Trophoblast cell (in vitro differentiated cells and primary cell): ENCODE data around the gene PPFIBP2.

Experiments
- DNase-seq, 2 donors: peaks; one replicate each; pipeline ENCODE4 v3.0.0-alpha.2; 2016
- H2AFZ ChIP-seq: 2 replicates; pipeline ENCODE4 v1.6.1; 2013; ENCODE audit warnings: low read length, moderate library complexity, mild to moderate bottlenecking; ENCODE audit not compliant: insufficient read depth, poor library complexity
- H2AK5ac ChIP-seq: 2 replicates; pipeline ENCODE4 v1.6.1; 2013; ENCODE audit warnings: mild to moderate bottlenecking, low read length
- H2BK120ac ChIP-seq: 2 replicates; pipeline ENCODE4 v1.6.1; 2013; ENCODE audit warnings: low read length, mild to moderate bottlenecking, moderate library complexity; ENCODE audit not compliant: insufficient read depth, poor library complexity
- H2BK12ac ChIP-seq: 2 replicates; pipeline ENCODE4 v1.6.1; 2013; ENCODE audit warnings: mild to moderate bottlenecking, low read length, moderate library complexity
- H2BK5ac ChIP-seq: 2 replicates; pipeline ENCODE4 v1.6.1; 2013; ENCODE audit warnings: low read length, low read depth, moderate library complexity, mild to moderate bottlenecking; ENCODE audit not compliant: poor library complexity
- H3K14ac ChIP-seq: 2 replicates; pipeline ENCODE4 v1.6.1; 2013; ENCODE audit warnings: mild to moderate bottlenecking, low read length
- H3K18ac ChIP-seq: 2 replicates; pipeline ENCODE4 v1.6.1; 2013; ENCODE audit warnings: mild to moderate bottlenecking, low read length
- H3K23ac ChIP-seq: 2 replicates; pipeline ENCODE4 v1.6.1; 2013; ENCODE audit warnings: low read length
- H3K27ac ChIP-seq: 2 replicates; pipeline ENCODE4 v1.5.1; 2013; ENCODE audit warnings: low read depth, mild to moderate bottlenecking, inconsistent platforms, low read length, moderate library complexity
- H3K27me3 ChIP-seq: 2 replicates; pipeline ENCODE4 v1.6.1; 2013; ENCODE audit warnings: inconsistent platforms, mild to moderate bottlenecking, low read length, moderate library complexity; ENCODE audit not compliant: insufficient read depth
- H3K36me3 ChIP-seq, 2 experiments: 1 replicate in 1 of 2; 2 replicates in 1 of 2; pipeline ENCODE4 v1.6.1; 2013; ENCODE audit warnings: low read length in 2 of 2, mild to moderate bottlenecking in 2 of 2, moderate library complexity in 1 of 2; ENCODE audit not compliant: insufficient read depth in 2 of 2, control insufficient read depth in 1 of 2
- H3K4ac ChIP-seq: 2 replicates; pipeline ENCODE4 v1.6.1; 2013; ENCODE audit warnings: low read depth, mild to moderate bottlenecking, low read length, moderate library complexity
- H3K4me1 ChIP-seq, 2 experiments: 1 replicate in 1 of 2; 2 replicates in 1 of 2; pipeline ENCODE4 v1.6.1; 2013; ENCODE audit warnings: low read length in 2 of 2, mild to moderate bottlenecking in 2 of 2, moderate library complexity in 1 of 2; ENCODE audit not compliant: insufficient read depth in 2 of 2, control insufficient read depth in 1 of 2
- H3K4me2 ChIP-seq: 2 replicates; pipeline ENCODE4 v1.6.1; 2013; ENCODE audit warnings: inconsistent platforms, mild to moderate bottlenecking, low read length, moderate library complexity
- H3K4me3 ChIP-seq: 2 replicates; pipeline ENCODE4 v1.5.1; 2013; ENCODE audit warnings: mild to moderate bottlenecking, low read depth, low read length, inconsistent platforms
- H3K79me1 ChIP-seq: one replicate; pipeline ENCODE4 v1.6.1; 2013; ENCODE audit warnings: low read length
- H3K79me2 ChIP-seq: 2 replicates; pipeline ENCODE4 v1.6.1; 2013; ENCODE audit warnings: low read length, mild to moderate bottlenecking; ENCODE audit not compliant: control insufficient read depth, insufficient read depth, poor library complexity
- H3K9ac ChIP-seq: 2 replicates; pipeline ENCODE4 v1.6.1; 2013; ENCODE audit warnings: mild to moderate bottlenecking, low read length
- H3K9me3 ChIP-seq: 2 replicates; pipeline ENCODE4 v1.6.1; 2013; ENCODE audit warnings: low read depth, mild to moderate bottlenecking, control low read depth, inconsistent platforms, low read length; ENCODE audit not compliant: insufficient read depth
- H4K12ac ChIP-seq: 2 replicates; pipeline ENCODE4 v1.6.1; 2013; ENCODE audit warnings: low read depth, mild to moderate bottlenecking, low read length, moderate library complexity
- H4K8ac ChIP-seq: 2 replicates; pipeline ENCODE4 v1.6.1; 2013; ENCODE audit warnings: low read depth, mild to moderate bottlenecking, low read length, moderate library complexity
- H4K91ac ChIP-seq: one replicate; pipeline ENCODE4 v1.6.1; 2013; ENCODE audit warnings: low read depth, mild to moderate bottlenecking, low read length, moderate library complexity
- WGBS: extraction: QIAGEN DNeasy Blood & Tissue Kit; methylation state at CpG from one replicate; pipeline ENCODE4 v1.1.7; 2013; ENCODE audit warnings: missing lambda C conversion rate; ENCODE audit not compliant: insufficient read length, insufficient coverage; ENCODE audit errors: extremely low coverage; 5-methylcytosine and 5-hydroxymethylcytosine counted together

Gene PPFIBP2

DNA sequence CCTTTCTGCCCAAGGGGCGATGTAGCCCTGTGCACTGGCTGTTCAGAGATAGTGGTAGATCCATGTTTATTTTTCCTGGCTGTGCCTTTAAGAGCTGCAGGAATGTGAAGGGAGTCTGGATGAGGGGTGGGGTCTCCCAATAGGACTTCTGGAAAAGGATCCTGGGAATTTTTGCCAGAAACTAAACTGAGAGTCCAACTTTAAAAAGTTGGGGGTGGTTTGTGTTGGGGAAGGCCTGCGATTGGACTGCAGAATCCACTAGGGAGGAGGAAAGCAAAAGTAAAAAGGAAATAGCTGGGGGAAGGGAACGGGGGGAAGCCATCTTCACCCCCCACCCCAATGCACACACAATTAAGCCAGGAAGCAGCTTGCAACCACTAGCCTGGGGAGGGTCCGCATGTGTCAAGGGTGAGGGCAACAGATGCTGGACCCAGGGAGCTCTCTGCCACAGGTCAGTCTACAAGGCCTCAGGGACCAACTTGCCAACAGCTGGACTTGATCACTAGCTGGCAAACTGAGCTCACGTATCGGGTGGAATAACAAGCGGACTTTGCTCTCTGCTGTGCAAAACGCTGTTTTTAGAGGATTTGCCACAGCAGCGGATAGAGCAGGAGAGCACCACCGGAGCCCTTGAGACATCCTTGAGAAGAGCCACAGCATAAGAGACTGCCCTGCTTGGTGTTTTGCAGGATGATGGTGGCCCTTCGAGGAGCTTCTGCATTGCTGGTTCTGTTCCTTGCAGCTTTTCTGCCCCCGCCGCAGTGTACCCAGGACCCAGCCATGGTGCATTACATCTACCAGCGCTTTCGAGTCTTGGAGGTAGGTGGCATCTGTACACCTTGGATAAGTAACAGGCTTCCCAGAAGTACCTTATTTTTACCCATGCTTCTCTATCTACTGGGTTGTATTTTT is 28.4 kb upstream of the PPFIBP2 start, which contains the start of gene OLFML1:
OLFML1 (plus strand) TSS at position 321 of the 912 bp plus-strand sequence; CDS start at position 691, 370 bp downstream.
- no peak within 1 kb of the TSS for H3K23ac ChIP-seq
- H3K27ac ChIP-seq: peak within 1 kb of the TSS; percentile 45
- peaks cover 2% of the 10 kb centered on the region for H3K9me3 ChIP-seq
- peak within 1 kb of the TSS; percentile 16 for H3K18ac ChIP-seq
- H4K12ac ChIP-seq: no peak within 1 kb of the TSS
- H2BK120ac ChIP-seq: no peak within 1 kb of the TSS
- H3K14ac ChIP-seq: peak within 1 kb of the TSS; percentile 11
- no peak for DNase-seq
- H2BK12ac ChIP-seq: peak within 1 kb of the TSS; percentile 20
- peaks cover 7 to 15% of the 10 kb centered on the region in 2 experiments for H3K4me1 ChIP-seq
- H3K79me1 ChIP-seq: peaks cover 4% of the 10 kb centered on the region
- H3K36me3 ChIP-seq: no peaks in the 10 kb centered on the region
- no peaks in the 10 kb centered on the region for H3K79me2 ChIP-seq
- no peak within 1 kb of the TSS for H3K4ac ChIP-seq
- peak within 1 kb of the TSS; percentile 44 for H2AFZ ChIP-seq
- peak within 1 kb of the TSS; percentile 20 for H4K91ac ChIP-seq
- peak within 1 kb of the TSS; percentile 3 for H3K4me2 ChIP-seq
- peak within 1 kb of the TSS; percentile 42 for H4K8ac ChIP-seq
- no peaks in the 10 kb centered on the region for H3K27me3 ChIP-seq
- no CpG with 5 or more reads among the region's 15 CpGs for WGBS
- no peak within 1 kb of the TSS for H2AK5ac ChIP-seq
- H3K4me3 ChIP-seq: no peak within 1 kb of the TSS
- H2BK5ac ChIP-seq: no peak within 1 kb of the TSS
- no peak within 1 kb of the TSS for H3K9ac ChIP-seq

DNA sequence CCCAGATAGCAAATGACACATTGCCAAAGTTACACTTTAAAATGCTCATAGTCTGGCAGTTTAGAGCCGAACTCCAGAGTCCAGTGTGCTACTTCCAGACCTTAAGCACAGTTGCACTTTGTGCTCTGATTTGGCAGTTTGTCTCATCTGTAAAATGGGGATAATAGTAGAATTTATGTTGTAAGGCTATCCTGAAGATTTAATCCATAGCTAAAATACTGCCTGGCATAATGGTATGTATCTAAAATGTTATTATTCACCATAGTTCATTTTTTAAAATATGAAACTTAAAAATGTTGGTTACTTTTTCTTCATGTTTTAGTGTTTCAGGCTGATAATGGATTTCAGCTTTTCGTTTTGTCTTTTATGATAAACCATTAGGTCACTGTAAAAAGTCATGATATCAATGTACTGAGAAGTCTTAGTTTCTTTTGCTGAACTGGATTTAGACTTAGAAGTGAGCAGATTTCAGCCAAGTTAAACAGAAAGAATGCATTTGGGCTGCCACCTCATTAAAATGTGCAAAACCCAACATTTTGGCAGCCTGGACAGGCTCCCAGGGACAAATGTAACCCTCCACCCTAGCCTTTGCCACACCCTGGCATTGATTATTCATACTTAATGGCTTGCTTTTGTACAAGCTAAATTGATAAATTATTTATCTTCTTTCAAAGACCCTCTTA is 27.6 kb upstream of the PPFIBP2 start:
- Histone ChIP-seq H3K4me3 (no peak overlapping the region), H4K8ac (no peak overlapping the region), H2BK120ac (no peak overlapping the region), H3K4ac (no peak overlapping the region), H4K91ac (no peak overlapping the region), H3K4me1 (peaks cover 7 to 15% of the 10 kb centered on the region in 2 experiments), H3K27ac (no peak overlapping the region), H3K79me1 (peaks cover 4% of the 10 kb centered on the region), H2AFZ (no peak overlapping the region), H3K9me3 (no peaks in the 10 kb centered on the region), H2AK5ac (no peak overlapping the region), H3K36me3 (no peaks in the 10 kb centered on the region), H4K12ac (no peak overlapping the region), H2BK12ac (no peak overlapping the region), H3K79me2 (no peaks in the 10 kb centered on the region), H2BK5ac (no peak overlapping the region), H3K9ac (no peak overlapping the region), H3K14ac (no peak overlapping the region), H3K23ac (no peak overlapping the region), H3K18ac (no peak overlapping the region), H3K27me3 (no peaks in the 10 kb centered on the region), H3K4me2 (no peak overlapping the region)
- DNase-seq: no peak
- no CpG with 5 or more reads among the region's 2 CpGs for WGBS

DNA sequence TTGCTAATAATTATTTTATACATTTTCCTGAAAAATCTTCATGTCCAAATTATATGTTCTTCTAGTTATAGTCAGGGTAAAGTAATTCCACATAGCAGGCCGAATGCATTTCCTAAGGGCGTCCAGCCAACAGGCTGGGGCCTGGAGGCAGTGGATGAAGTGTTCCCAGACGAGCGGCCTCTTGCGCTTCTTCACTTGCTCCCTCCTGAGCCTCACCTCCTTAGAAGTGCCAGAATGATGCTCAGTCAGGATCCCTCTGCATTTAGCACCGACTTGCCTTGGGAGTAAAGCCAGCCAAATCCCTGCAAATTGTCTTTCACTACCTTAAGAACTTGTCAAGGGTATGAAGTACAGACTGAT is 27.0 kb upstream of the PPFIBP2 start:
- H3K23ac ChIP-seq: no peak overlapping the region
- no peak overlapping the region for H3K4me3 ChIP-seq
- no peaks in the 10 kb centered on the region for H3K79me2 ChIP-seq
- H2BK12ac ChIP-seq: no peak overlapping the region
- no peak overlapping the region for H3K18ac ChIP-seq
- no peak overlapping the region for H2BK120ac ChIP-seq
- no peak overlapping the region for H4K8ac ChIP-seq
- no peak overlapping the region for H4K12ac ChIP-seq
- no peaks in the 10 kb centered on the region for H3K27me3 ChIP-seq
- H3K4me2 ChIP-seq: no peak overlapping the region
- H3K9ac ChIP-seq: no peak overlapping the region
- no peak overlapping the region for H3K27ac ChIP-seq
- no peak overlapping the region for H2BK5ac ChIP-seq
- peaks cover 4% of the 10 kb centered on the region for H3K79me1 ChIP-seq
- H4K91ac ChIP-seq: no peak overlapping the region
- H2AFZ ChIP-seq: no peak overlapping the region
- H3K14ac ChIP-seq: no peak overlapping the region
- no peaks in the 10 kb centered on the region for H3K36me3 ChIP-seq
- DNase-seq: no peak
- no peak overlapping the region for H2AK5ac ChIP-seq
- WGBS: no CpG with 5 or more reads among the region's 6 CpGs
- H3K4me1 ChIP-seq: peaks cover 7 to 15% of the 10 kb centered on the region in 2 experiments
- no peaks in the 10 kb centered on the region for H3K9me3 ChIP-seq
- no peak overlapping the region for H3K4ac ChIP-seq

DNA sequence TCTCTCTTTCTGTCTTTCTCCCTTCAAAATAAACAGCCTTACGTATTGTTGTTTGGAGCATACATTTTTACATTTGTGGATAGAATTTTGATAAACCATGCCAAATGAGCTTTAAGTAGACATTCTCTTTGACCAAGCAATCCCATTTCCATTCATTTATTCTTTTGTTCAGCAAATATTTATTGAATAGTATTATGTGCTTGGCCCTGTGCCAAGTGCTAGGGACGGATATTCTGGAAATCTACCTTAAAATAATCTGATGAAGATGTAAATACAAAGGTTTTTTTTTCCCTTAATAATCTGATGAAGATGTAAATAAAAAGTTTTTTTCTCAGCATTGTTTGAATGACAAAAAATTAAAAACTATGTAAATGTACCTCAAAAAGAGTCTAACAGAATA is 26.4 kb upstream of the PPFIBP2 start:
- Histone ChIP-seq H4K12ac (no peak overlapping the region), H3K4ac (no peak overlapping the region), H2BK5ac (no peak overlapping the region), H2AFZ (no peak overlapping the region), H2BK120ac (no peak overlapping the region), H3K9me3 (no peaks in the 10 kb centered on the region), H2AK5ac (no peak overlapping the region), H4K91ac (no peak overlapping the region), H3K23ac (no peak overlapping the region), H3K36me3 (no peaks in the 10 kb centered on the region), H3K18ac (no peak overlapping the region), H3K4me1 (peaks cover 7 to 15% of the 10 kb centered on the region in 2 experiments), H3K79me1 (peaks cover 4% of the 10 kb centered on the region), H3K14ac (no peak overlapping the region), H3K79me2 (no peaks in the 10 kb centered on the region), H4K8ac (no peak overlapping the region), H3K9ac (no peak overlapping the region), H3K4me2 (no peak overlapping the region), H3K27me3 (no peaks in the 10 kb centered on the region), H3K4me3 (no peak overlapping the region), H3K27ac (no peak overlapping the region), H2BK12ac (no peak overlapping the region)
- no peak for DNase-seq
- no CpG with 5 or more reads among the region's 2 CpGs for WGBS
